GM12873 (cell line): ENCODE data around the gene DENND5A.

Experiments
- CTCF ChIP-seq: IDR thresholded peaks from 2 replicates; pipeline ENCODE4 v1.5.1; 2012; ENCODE audit warnings: low read depth, mild to moderate bottlenecking, moderate library complexity, low read length, control low read depth; ENCODE audit not compliant: insufficient read depth; ENCODE audit errors: missing control alignments

DENND5A gene

GRCh38 chr11:9092853-9093778 is 172.0 kb downstream of the DENND5A start:
- TF ChIP-seq CTCF, result peak; percentile 20

- no peak for TF ChIP-seq CTCF
Observed at GRCh38 chr11:9092072-9092471, 173.1 kb downstream of the DENND5A start.

GRCh38 chr11:9091044-9091922 is 173.9 kb downstream of the DENND5A start, which contains the start of gene SCUBE2:
TSS of gene SCUBE2 (minus strand) at chr11:9091599. CDS start at chr11:9091528, 71 bp downstream.
- TF ChIP-seq CTCF, result no peak

DNA sequence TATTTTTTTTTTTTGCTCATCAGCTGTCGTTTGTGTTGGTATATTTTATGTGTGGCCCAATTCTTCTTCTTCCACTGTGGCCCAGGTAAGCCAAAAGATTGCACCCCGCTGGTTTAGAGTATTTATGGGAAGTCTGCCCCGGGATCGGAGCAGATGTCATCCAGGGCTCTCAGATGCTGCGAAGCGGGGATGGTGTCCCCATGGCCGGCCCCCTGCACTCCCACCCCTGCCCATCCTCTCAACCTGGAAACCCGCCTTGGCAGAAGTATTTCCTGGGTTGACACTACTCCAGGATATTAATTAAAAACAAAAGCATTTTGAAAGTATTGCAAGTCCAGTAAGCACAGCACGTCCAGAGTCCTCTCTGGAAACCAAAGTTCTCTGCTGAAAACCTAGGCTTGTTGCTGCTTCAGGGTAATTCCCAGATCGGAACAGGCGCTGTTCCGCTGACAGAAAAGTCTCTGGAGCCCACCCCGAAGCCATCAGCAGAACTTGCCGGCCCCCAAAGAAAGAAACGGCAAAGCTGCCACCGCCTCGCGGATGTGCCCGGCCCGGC is 174.6 kb downstream of the DENND5A start:
- TF ChIP-seq CTCF, result no peak

- no peak for TF ChIP-seq CTCF
Observed at GRCh38 chr11:9089636-9090035, 175.5 kb downstream of the DENND5A start.

DNA sequence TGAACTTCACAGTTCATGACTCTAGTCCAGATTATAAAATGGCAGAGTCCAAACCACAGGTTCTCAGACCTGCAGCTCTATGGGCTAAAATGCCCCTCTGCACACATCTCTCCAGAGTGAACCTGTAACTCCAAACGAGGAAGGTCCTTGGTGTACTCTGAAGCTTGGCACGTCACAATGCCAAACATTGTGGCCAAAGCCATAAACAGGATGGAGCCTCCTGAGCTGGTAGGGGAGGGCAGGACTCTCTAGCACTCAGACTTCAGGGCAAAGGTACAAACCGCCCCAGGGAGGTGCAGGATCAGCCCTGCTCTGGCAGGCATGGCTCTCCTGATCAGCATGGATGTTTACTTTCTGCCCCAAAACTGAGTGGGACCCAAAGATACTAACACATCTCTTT is 176.1 kb downstream of the DENND5A start:
- no peak for TF ChIP-seq CTCF
